Measurements from ENCODE around the gene NCSTN.

The NCSTN gene

DNA sequence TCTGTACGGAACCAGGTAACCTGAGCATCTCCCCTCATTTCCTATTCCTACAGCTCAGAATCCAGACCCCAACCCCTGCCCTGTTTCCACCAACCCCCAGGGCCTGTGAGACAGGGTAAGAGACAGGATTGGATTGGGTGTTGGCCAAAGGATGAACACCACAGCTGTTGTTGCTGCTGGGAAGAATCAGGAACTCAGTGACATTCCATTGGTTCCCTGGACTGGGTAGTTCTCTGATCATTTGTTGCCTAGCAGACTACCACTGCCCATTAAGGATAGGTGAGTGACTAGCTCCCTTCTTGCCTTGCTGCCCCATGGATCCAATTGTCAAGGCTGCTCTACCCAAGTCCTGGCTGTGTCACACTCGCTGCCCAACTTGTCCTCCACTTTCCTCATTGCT lies 10.0 kb downstream of the NCSTN start:
- DNase-seq: no peak

DNA sequence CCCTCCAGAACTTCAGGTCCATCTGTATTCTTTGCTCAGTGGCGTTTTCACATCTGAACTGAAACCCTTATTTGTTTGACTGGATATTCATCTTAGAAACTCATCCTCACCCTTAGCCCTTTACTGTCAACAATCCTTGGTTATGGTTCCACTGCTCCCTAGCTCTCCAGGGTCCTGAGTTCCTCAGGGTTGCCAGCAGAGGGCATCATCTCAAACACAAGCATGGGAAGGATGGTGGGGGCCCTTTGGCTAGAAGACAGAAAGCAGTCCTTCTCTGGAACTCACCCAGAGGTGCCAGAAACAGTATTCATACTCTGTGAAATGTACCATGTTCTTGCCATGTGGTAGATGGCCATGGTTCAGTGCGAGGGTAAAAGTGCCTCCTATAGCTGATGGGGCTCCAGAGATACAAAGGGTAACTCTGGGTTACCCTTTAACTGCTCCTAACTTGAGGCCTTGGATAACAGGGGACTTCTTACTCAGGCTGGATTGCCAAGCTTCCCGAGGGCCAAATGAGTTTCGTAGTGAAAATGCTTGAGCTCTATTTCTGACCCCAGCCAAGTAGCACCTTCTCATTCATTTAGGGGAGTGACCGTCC lies 11.3 kb downstream of the NCSTN start:
- DNase-seq: peak; percentile 71

DNA sequence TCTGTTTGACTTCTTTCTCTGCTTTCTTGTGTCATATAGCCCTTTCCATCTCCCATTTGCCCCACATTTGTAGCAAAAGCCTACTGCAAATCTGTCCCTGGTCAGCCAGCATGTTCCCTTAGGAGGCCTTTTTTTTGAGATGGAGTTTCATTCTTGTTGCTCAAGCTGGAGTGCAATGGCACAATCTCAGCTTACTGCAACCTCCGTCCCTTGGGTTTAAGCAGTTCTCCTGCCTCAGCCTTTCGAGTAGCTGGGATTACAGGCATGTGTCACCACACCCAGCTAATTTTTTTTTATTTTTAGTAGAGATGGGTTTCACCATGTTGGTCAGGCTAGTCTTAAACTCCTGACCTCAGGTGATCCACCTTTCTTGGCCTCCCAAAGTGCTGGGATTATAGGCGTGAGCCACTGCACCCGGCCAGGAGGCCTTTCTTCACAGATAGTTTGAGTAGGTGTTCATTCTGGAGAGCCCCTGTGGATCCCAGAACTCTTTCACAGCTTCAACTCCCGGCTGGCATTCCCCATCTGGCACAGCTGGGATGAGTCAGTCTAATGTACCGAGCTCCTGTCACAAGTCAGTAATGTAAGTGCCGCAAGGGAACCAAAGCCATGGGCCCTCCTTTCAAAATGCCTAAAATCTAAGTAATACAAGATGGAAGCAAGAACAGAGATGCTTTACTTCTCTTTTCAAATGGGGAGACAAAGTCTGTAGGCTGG lies 14.3 kb downstream of the NCSTN start:
- DNase-seq: no peak

DNA sequence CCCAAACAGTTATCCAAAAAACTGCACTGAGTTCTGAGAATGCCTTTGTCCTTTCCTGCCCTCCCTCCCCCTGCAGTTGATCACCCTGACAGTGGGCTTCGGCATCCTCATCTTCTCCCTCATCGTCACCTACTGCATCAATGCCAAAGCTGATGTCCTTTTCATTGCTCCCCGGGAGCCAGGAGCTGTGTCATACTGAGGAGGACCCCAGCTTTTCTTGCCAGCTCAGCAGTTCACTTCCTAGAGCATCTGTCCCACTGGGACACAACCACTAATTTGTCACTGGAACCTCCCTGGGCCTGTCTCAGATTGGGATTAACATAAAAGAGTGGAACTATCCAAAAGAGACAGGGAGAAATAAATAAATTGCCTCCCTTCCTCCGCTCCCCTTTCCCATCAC lies 14.9 kb downstream of the NCSTN start:
- DNase-seq: no peak

DNA sequence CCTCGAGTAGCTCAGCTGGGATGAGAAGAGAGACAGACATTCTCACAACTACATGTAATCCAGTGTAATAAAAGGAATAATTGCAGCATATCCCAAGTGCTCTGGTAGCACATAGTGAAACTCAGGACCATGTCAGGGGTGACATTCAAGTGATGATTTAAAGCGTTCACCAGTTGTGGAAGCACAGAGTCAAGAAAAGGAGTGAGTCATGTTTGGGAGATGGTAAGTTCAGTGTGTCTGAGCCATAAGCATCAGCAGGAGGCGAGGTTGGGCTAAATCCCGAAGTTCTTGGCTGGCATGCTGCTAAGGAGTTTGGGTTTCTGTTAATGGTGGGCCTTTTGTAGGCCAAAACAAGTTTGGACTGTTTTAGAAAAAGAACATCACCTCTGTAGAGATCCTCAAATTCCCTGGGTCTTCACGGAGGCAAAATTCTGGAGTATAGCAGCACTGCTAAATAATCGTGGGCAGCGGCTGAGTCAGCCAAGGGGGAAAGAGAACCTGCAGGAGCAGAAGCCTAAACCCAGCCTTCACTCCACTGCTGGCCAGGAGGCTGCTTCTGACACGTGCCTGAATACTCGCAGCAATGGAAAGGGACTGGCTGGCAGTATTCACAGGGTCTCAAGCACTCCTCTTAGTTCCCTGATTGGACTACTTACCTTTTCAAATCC lies 16.5 kb downstream of the NCSTN start:
- no peak for DNase-seq

DNA sequence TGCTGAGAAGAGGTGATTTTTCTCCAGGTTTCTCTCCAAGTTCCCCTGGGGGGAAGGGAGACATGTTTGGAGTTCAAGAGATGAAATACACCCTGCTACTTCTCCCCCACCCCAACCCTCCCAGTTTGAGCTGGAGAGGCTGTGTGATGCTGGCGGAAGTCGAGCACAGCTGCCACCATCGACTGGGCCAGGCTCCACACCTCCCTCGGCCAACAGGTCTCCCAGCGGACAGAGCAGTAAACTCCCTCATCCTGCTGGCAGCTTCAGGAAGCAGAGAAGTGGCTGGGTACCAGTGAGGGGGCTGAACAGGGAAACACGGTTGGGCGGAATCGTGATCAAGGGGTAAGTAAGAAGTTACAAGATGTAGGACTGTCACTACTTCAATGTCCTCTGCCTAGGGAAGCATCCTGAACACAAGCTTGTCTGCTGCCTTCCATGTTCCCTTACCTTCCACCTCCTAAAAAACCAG lies 17.1 kb downstream of the NCSTN start:
- DNase-seq: no peak

DNA sequence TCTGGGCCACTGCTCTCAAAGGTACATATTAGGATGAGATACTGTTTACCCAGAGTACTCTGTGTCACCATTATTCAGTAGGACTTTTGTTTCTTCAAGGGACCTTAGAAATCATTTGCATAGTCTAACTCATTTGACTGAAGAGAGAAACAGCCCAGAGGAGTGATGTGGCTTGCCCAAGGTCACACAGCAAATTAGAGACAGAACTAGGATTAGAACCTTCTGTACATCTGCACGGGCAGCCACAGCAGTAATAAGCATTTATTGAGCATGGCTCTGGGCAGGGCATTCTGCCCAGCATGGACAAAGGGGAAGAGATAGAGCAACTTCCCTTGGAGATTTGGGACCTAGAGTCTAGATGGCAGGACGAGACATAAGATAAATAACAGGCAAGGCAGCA lies 18.0 kb downstream of the NCSTN start:
- no peak for DNase-seq

DNA sequence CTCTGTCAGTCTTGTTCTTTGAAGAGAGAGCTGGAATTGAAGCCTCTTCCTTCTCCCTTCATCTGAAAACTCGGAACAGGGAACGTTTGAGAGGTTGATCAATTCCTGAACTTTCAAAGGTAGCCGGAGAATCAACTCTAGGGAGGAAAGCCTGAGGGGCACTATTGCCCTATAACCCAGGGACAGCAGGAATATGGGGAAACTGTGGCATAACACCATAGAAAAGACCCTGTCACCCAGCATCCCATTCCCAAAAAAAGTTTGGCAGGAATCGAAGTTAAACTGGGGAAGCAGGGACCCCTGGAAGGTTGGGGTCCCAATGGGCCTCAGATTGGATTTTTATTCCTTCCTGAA lies 18.6 kb downstream of the NCSTN start:
- no peak for DNase-seq

DNA sequence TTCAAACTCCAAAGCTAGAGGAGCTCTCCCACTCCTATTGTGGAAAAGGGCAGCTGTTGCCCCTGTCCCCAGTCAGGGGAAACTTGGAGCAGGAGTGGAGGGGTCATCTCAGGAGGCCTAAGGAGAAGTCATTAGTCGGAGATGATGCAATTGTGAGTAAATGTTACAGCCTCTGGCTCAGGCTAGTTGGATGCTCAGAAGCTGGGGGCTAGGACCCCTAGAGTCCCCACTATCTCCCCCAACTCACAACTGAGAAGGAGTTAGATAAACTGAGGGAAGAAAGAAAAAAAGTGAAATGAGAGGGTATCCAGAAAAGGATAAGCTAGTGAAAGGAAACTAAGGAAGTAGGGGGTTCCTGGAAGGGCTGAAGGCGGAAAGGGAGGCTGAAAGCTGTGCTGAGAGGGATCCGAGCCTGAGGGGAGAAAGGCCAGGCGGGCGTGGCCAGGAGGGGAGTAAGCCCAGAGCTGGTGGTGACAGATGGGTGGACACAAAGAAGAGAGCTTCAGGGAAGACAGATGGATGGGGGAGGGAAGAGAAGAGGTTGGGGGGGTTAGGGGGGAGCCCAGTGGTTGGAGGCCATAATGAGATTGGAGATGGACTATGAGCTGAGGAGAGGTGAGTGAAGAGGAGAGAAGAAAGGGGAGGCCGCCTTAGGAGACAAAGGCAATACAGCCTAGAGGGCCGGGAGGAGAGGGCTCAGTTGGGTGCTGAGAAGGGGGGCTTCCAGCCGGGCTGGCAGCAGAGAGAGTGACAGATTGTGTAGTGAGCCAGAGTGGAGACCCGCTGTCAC lies 19.2 kb downstream of the NCSTN start:
- no peak for DNase-seq

DNA sequence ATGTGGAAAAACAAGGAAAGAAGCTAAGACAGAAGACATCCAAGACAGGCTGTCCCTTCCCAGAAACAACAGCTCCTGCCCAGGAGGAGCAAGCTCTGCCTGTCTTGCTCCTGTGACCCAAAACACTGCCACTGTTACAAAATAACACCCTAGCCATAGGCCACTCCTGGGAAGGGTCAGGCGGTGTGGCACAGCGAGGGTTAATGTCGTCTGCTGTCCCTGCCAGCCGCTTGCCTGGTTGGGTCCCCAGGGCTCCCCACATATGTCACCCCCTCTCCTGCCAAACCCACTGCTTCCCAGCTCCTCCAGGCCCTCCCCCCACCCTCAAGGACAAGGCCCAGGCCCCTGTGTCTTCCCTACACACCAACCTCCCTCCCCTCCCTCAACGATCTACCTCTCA lies 19.8 kb downstream of the NCSTN start:
- no peak for DNase-seq

DNA sequence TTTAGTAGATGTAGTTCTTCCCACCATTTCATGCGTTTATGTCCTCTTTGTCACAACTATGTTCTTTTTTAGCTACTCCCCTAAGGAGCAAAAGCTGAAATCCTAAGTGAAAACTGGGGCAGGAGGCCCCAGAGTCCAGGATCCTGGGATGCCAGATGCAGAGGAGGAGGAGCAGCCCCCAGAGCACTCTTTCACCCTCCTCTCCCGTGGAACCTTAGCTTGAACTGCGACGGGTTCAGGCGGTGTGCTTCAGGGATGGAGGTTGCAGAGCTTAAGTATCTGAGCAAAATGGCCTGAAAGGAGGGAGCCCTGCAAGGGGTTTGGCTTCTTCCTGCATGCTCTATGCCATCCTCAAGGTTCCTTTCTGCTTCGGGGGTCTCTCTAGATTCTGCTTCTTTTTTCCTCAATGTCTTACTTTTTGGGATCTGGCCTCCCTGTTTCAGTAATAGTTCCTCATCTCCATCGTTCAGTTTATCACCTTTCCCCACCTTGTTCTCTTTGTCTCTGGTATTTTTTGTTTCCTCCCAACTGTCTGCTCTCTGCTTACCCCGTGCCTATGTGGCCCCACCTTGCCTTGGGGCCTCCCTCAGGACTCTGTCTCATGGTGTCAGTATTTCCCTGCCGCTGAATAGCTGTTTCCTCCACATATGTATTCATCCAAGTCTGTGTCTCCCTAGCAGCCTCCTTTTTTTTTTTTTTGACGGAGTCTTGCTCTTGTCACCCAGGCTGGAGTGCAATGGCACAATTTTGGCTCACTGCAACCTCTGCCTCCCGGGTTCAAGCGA lies 21.0 kb downstream of the NCSTN start:
- DNase-seq: no peak

DNA sequence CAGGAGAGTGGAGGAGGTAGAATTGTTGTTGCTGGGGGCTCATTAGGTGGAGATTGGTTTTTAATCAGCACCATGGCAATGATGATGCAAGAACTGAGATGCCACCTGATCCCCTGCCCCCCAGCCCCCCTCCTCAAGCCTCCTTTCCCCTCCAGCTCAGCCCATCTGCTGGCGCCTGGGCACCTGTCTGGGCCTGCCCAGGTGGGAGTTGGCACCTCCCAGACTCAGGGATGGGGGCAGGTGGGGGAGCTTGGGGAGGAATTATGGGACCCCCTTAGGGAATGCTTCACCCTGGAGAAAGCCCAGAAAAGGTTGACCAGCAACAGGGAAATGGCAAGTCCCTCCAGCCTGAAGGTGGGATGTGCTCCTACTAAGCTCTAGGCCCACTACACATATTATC lies 22.1 kb downstream of the NCSTN start:
- DNase-seq: no peak

DNA sequence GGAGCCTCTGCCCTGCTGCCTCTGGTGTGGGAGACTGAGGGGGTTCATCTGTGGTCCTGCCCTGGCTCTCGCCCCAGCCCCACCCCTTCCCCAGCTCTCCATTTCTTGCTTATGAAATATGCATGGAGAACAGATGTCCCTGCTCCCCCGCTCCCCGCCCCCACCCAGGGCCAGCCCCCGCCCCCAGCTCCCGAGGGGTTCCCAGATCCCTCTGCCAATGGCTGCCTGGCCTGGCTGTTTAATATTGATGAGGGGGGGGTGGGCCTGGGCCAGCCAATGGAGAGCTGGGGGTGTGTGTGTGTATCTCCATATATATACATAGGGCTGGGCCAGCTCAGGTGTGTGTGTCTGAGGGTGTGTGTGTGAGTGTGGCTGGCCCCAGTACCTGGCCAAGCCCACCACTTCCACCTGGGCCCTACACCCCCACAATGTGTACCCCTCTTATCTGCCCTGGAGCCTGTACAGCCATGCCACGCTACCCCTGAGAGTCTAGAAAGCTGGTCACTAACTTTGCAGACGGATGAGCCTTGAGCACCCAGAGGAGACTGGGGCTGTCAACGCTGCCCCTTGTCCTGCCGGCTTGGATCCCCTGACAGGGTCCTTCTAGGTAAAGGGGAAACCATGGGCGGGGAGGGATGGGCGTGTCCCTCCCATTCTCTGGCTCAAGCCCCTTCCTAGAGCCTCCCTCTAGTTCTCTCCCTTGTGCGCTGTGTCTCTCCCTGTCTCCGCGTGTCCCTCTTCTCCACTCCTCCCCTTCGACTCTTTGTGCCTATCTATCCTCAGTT lies 23.7 kb downstream of the NCSTN start, which contains the start of gene NHLH1:
NHLH1 (plus strand) TSS at position 341 of the 785 bp plus-strand sequence. CDS start 3,661 bp downstream, outside the sequence.
- DNase-seq: no peak

DNA sequence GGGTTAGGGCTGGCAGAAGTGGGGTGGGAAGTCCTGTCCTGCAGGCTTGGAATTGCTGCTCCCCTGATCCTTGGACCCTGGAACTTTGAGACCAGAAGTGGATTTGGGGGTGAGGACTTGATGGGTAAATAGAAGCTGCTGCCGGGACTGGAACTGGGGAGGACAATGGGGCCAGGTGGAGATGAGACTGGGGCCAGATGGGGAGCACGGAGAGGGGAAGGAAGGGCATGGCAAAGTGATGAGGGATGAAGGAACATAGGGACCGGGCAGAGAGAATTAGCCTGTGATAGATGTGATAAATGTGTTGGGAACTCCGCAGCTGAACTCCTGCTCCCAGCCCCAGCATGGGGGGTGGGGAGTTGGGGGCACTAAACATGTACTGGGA lies 24.3 kb downstream of the NCSTN start:
- DNase-seq: no peak

DNA sequence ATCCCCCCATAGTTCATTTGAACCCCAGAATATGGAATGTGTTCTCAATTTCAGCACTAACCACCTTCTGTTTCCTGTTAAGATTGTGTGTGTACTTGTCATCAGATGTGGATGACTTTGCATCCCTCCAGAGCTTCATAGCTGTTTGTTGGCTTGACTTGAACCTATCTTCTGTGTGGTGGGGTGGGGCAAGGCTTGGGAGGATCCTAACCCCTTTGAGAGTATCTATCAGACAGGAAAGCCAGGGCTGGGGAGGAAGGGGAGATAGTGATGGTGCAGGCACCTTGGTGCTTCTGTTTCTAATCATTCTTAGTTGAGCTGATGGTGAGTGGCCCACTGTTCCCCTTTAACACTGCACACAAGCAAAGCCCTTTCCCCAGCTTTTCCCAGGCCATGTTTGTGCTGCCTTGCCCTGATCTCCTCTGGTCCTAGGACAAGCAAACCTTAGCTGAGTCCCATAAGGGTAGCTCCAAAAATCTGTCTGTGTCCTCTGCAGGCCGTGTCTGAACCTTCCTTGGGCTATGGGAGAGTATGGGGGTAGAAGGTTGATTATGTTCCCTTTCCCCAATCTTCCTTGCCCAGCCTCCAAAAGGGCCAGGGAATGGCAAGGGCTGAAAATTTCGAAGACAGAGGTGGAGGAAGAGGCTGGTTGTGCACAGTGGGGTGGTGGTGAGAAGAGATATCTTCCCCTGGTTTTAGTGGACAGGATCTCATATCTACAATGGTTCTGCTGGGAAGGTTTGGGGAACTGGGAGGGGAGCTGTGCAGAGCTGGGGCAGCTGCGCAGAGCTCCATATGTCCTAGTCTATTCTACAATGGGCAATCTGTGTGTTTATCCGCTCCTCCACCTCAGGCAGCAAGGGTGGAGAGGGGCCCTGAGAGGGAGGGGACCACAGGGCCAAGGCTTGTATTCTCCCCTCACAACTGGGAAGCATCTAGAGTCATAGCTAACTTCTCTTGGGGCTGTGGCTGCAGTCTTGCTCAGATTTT lies 25.0 kb downstream of the NCSTN start:
- peak; percentile 75 for DNase-seq

DNA sequence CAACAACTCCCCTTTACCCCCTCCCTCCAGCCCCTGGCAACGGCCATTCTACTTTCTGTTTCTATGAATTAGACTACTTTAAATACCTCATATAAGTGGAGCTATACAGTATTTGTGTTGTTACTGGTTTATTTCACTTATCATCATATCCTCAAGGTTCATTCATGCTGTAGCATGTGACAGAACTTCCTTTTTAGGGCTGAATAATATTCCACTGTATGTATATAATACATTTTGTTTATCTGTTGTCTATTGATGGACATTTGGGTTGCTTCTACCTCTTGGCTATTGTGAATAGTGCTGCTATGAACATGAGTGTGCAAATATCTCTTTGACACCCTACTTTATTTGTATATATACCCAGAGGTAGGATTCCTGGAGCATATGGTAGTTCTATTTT lies 25.9 kb downstream of the NCSTN start:
- DNase-seq: no peak

DNA sequence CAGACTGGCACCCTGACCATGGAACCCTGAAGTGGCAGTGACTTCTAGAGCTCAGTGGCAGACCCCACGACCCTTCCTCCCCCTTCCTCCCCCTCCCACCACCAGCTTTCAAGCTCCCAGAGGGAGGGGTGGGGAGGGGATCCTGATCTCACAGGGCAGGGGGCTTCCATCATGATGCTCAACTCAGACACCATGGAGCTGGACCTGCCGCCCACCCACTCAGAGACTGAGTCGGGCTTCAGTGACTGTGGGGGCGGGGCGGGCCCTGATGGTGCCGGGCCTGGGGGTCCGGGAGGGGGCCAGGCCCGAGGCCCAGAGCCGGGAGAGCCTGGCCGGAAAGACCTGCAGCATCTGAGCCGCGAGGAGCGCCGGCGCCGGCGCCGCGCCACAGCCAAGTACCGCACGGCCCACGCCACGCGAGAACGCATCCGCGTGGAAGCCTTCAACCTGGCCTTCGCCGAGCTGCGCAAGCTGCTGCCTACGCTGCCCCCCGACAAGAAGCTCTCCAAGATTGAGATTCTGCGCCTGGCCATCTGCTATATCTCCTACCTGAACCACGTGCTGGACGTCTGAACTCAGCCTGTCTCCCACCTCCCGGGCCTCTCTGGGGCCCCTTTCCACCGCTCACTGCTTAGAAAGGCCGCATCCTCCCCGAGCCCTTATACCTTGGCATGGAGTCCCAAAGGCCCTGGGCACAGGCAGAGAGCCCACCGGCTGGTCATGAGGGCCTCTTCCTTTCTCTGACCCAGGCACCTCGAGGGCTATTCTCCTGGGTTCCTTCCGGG lies 27.6 kb downstream of the NCSTN start:
- DNase-seq: no peak

DNA sequence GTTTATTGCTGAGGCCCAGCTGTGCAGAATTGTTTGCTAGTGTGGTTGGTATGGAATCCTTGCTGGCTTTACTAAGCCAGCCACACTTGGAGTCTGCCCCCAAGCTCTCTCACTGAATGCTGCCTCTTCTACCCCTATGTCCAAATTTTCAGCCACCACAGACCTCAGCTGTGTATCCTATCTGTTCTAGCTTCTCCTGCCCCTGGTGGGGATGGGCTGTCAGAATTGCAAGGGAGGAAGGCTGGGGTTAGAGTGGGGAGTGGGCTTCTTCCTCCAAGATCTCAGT lies 28.1 kb downstream of the NCSTN start:
- no peak for DNase-seq

DNA sequence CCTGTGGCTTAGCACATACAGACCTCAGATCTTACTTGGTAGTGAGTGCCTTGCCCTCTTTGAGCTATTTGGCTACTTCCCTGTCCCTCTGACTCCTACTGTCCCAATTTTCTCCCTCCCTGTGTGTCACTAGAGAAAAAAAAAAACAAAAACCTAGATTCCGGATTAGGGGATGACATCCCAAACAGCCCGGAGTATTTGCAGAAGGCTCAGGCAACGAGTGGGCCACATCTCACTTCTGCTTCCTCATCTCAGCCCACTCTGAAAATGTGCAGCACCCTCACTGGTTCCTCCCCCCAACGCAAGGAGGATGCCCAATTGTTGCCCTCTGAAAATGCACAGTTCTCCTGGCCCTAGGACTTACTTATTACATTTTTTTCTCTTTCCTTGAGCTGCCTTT lies 28.6 kb downstream of the NCSTN start:
- no peak for DNase-seq

DNA sequence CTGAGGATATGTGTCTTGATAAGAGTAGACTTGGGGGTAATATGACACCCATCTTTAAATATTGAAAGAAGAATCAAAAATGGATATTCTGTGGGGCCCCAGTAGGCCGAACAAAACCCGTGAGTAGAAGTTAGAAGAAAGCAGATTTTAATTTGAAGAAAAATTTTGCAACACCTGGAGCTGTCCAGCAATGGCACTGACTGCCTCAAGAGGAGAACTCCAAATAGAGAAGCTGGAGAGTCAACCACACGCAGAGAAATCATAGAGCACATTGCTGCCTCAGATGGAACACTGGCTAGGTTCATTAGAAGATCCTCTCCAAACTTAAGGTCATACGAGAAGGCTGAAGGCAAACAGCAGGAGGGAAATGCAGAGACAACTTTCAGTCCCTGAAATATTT lies 30.5 kb downstream of the NCSTN start:
- peak; percentile 34 for DNase-seq

Data from hematopoietic multipotent progenitor cell treated with erythropoietin and hydrocortisone succinate and interleukin-3 and kit ligand, for 6 days (in vitro differentiated cells).